Right hindlimb (tissue), 1 donor: ENCODE measurements around the gene PCDH9.

Source experiments
- DNase-seq: peaks from one replicate; pipeline ENCODE4 v3.0.0-alpha.2; 2018

The PCDH9 gene

DNA sequence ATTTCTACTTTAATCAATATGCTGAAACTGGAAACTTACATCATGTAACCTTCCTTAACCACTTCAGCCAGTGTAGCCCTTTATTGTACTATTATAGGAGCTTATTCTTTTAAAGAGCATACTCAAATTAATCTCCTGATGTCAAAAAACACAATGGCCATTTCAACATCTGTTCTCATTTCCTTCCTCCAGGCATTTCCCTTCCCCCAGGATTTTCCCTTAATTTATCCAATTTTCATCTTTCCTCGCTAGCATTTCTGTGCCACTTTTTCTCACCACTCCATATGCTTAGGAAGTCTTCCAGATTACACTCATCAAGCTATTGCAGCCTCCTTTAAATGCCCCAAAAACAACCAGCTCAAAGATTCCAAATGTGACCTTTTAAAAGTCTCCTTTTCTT is 265.0 kb downstream of the PCDH9 start:
- no peak for DNase-seq

DNA sequence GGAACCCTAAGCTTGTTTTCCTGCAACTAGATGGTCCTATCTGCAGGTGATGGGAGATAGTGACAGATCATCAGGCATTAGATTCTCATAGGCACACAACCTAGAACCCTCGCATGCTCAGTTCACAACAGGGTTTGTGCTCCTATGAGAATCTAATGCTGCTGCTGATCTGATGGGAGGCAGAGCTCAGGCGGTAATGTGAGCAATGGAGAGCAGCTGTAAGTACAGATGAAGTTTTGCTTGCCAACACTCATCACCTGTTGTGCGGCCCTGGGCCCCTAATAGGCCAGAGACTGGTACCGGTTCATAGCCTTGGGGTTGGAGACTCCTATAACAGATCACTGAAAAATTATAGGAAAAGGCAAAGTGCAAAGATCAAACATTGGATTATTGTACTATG is 267.2 kb downstream of the PCDH9 start:
- no peak for DNase-seq

DNA sequence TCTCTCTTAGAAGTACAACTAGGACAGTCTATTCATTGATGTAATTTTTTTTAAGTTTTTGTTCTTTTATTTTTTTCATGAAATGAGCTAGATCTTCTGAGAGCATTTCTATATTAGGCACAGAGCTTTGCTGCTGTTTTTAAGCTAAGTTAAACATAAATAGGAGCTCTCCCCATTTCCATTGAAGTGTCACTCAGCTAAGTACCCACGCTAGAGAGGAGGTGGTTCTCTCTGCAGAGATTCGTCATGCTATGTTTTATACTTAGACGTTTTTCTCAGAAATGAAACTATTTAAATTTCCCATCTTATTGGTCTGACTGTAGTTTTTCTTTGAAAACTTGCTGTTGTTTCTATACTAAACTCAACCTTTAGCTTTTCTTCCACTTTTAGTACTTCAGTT is 271.5 kb downstream of the PCDH9 start:
- no peak for DNase-seq

DNA sequence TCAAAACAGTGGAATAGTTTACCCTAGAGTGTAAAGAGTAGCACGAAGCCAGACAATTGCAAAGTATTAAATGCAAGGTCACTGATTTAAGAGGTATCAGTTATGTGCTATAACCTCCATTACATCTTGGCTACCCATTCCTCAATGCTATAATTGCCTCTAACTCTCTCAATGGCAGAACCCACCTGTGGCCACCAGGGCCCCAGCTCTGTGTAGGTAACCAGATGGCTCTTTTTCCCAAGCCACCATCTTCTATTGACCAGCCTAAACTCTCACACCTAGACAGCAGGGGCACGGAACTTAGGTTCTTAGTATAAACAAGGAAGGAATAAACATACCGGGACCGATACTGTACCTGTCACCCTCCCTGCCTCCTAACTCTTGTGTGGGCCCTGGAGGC is 277.6 kb downstream of the PCDH9 start:
- no peak for DNase-seq

DNA sequence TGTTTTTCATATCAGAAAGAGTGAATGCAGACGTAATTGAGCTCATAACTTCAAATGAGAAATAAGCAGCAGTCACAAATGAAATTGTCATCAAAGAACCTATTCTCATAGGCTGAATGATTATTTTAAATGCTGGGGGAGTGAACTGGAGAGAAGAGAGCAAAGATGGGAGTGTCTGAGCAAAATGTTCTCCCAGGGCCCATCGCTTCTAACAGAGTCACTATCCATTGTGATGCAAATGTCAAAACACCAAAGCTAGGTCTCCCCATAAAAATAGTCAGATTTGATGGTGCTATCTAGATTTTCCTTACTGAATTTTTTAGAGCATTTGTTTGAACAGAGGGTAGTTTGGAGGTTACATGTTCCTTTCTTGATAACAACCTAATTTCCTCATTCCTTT is 278.7 kb downstream of the PCDH9 start:
- no peak for DNase-seq

DNA sequence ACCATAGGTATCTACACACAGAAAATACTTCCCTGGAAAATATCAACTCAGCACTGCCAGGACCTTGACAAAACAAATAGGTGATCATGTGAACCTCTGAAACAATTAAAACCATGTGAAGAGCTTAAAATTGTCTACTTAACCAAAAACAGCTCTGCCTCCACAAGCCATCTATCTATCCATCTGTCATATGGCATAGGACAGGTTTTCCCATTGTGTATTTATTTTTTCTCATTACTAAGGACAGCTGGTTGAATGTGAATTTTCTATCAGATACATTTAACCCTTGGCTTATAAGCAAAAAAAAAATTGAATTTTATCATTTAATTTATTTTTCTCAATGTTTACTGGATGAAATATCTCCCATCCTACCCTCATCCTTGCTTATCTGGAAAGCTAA is 279.5 kb downstream of the PCDH9 start:
- DNase-seq, result no peak

DNA sequence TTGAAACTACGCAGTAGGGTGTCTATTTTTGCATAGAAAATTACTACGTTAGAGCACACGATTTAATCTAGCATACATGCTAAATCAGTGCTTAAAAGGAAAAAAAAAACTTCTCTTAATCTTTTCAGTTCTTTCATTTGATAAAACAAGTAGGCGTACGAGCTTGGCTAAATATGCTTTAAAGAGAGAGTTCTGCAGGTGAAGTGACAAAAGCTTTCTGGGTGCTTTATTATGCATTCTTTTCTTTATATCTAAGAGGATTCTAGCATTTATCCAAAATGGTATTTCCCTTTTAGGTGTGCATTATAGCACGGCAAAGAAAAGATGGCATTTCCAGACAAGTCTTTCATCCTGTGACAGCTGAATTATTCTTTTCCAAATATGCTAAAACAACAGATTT is 281.2 kb downstream of the PCDH9 start:
- no peak for DNase-seq

DNA sequence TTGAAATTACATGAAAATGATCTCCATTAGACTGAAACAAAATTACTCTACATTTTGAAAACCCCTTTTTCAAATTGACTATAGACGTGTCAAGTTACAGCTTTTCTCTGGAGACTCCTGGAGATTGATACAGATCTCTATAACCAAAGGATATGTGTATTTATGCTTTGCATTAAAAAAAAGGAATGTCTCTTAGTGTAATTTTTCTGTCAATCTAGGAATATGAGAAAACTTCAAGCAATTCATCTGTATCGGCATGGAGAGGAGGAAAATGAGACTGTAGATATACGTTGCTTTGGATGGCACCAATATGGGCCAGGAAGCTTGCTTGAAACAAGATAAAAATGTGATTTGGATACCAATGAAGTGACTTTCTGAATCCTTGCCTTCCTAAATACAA is 286.6 kb downstream of the PCDH9 start:
- DNase-seq, result no peak

DNA sequence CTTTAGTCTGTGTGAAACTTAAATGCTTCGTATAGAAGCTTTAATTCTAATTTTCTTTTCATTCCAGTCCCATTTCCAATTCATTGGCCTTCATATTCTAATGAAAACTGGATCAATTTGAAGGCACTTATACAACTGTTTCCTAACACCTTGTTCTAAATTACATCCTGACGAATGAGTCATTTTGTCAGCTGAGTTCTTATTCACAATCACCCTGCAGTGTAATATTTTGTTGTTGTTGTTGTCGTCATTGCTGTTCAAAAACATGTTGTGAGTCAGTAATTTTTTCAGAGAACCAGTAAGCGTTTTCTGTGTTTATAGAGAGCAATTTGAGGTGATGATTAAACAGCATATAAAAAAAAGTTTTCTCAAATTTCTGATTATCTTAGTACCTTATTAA is 290.0 kb downstream of the PCDH9 start:
- no peak for DNase-seq

DNA sequence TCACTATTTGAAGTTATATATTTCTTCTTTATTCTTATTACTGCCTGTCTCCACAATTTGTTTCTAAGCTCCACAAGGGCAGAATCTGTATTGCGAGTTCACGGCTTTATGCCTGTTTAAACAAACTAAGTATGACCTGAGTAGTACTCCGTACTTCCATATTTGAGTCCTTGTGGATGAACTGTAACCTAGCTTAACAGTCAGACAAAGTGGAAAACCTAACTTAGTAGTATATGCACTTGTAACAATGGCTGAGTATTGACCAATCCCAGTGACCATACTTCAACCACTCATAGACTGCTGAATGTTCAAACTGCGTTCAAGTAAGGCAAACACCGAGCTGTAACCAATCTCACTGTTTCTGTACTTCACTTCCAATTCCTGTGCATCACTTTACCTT is 292.7 kb downstream of the PCDH9 start:
- DNase-seq, result no peak

DNA sequence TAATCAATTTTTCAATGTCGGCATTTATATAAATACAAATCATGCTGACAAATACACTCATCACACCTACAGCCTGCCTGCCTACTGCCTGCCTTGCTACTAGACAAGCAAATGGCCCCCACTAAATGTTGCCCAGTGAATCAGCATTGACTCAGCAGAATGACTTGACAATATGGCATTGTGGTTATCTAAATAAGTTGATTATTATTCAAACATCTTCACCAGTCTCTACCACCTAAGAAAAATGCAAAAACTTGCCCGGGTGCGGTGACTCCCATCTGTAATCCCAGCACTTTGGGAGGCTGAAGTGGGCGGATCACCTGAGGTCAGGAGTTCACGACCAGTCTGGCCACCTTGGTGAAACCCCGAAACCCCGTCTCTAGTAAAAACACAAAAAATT is 296.1 kb downstream of the PCDH9 start:
- DNase-seq, result no peak

DNA sequence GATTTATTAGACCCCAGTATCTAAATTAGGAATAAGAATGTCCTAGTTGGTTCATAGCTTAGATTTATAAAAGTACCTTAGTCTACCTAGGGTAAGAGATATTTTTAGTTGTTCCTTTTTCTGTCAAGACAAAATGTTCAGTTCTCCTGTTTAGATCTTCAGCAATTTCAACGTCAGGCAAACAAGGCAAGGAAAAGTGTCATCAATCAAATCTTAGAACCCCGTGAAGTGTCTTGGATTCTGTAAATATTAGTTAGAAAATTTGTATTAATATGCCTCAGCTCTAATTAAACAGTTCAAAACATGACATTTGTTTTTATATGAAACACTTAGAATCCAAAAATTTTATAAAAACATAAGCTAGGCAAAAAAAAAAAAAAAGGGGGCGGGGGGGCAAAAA is 296.6 kb downstream of the PCDH9 start:
- DNase-seq, result no peak

DNA sequence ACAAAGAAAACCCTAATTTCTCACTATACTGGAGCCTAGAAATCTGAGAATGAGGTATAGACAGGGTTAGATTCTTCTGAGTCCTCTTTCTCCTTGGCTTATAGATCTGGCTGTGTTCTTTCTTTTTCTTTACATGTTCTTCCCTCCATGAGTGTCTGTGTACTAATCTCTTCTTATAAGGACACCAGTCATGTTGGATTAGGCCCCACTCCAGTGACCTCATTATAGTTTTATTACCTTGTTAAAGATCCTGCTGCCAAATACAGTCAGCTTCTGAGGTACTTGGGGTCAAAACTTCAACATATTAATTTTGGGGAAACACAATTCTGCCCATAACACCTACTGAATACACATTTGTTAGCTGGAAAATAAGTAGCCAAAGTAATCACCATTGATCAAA is 302.6 kb downstream of the PCDH9 start:
- no peak for DNase-seq

DNA sequence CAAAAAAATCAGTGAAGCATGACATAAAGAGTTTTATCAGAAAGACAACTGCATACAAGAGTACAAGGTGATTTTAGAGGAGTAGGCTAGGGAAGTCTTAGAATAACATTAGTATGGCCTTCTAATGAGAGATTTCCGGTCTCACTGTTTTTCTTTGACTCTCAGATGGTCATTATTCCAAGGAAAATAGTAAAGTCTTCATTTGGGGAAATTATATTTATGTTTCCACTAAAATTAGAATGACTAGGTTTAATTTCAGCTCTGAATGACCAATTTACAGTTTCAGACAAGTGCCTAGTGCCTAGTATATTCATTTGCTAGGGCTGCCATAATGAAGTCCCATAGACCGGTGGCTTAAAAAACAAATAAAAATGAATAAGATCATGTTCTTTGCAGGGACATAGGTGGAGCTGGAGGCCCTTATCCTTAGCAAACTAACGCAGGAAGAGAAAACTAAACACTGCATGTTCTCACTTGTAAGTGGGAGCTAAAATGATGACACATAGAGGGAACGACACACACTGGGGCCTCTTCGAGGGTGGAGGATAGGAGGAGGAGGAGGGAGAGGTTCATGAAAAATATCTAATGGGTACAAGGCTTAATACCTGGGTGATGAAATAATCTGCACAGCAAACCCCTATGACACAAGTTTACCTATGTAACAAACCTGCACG is 303.1 kb downstream of the PCDH9 start:
- no peak for DNase-seq

DNA sequence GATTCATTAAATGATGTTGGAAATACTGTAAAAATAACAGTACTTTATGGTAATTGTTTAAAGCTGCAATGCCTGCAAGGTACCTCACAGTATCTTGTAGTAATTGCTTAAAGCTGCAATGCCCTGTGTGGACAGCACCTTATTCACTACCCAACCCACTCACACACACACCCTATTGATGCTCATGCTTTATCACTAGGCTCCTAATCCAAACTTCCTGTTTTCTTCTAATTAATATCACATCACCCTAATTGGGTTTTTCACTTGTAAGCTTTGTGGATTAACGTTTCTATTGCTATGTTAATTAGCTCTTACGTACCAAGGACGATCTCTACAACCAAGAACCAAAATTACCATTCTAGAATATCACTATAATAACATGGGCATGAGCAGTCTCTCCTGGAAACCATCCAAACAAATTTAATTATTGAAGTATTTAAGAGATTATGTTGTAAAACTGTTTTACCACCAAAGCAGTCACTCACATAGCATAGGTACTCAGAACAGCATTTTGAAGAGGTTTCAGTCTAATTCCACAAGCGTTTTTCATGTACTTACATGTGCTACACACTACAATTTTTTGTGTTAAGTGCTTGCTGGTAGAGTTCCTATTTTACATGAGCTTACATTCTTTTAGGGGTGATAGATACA is 303.8 kb downstream of the PCDH9 start:
- DNase-seq, result no peak

DNA sequence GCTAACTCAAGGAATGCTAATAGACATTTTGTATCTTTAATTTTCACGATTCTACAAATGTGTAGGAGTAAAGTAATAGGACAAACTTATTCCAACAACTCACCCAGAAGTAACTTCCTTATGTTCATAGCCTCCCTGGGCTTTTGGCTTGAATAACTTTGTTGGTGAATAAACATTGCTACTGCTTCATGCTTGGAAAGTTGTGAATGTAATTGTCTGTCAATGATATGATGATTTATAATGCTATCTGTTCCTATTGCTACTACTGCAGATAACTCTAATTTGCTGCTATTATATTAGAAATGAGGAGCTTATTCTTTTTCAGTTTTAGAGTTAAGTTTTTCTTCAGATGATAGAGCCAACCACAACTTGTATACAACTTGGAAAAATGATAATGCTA is 307.7 kb downstream of the PCDH9 start:
- DNase-seq, result no peak

DNA sequence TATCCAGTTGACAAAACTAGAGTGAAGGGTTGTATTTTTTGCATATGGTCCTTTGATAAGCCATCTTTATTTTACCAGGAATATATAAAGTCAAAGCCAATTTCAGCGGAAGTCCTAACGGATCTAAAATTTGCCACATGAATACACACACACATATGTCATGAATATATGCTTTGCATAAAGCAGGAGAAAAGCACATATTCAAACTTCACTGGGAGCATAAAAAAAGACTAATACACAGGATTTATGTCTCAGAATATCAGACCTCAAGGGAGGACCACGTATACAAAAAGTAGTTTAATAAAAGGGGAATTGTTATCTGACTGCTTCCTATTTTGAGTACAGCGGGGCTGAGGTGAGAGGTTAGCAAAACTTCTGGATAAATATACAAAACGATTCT is 308.7 kb downstream of the PCDH9 start:
- no peak for DNase-seq

DNA sequence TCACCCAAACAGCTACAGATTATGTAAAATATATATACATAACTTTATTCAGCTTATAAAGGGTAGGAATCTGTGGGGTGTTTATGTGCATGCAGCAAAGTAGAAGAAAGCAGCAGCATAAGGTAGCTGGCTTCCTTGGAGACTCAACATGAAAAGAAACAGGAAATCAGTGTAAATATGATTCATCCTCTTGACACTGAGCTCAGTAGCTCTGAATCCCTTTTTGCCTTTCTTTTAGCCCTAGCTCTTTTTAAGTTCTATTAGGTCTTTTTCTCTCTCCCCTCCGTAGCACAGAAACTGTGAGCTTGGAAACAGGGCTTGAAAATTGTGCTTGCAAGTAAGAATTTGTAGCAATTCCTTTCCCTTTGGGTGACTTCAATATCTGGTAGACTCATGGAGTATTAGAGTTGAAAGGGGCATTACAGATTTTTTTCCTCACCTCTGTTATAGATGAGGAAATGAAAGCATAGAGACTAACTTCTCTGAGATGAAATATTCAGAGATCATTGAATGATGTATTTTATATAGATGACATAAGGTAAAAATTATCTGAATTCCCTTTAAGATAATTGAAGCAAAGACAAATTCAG is 314.4 kb downstream of the PCDH9 start:
- no peak for DNase-seq

DNA sequence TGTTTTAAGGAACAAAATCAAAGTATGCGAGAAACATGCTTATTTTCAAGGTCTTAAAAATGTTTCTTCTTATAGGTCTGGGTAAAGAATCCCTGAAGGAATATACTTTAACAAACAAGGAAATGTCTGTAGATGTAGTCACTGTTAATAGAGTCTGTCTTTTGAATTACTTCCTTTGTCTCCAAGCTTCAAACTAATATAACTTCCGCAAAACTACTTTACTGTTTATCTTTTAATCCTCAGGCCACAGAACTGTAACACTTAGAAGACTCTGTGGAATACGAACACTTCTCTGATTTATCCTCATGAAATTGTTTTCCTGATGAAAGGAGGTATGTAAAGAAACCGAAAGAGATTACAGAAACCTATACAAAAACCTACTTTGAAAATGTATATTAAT is 316.0 kb downstream of the PCDH9 start:
- DNase-seq, result no peak

DNA sequence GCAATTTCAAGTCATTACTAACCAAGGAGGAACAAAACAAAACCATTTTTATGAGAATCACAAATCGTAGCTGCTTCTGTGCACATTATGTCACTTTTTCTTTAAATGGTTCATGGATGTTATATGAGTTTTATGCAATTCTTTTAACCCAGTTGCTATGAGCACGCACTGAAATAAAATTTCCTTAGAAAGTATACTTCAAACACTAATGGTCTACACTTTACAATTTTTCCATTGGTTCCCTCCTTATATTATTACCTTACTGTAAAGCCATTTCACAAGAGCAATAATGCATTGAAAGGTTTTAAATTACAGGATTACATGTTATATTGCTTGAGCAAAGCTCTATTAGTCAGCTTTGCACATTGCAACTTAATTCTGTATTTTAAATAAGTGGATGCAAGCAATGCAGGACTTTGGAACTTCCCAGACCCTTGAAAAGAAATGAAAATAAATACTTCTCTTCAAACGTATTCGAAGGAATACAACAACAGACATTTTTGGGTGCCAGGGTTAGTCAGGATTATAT is 318.7 kb downstream of the PCDH9 start:
- DNase-seq, result no peak

DNA sequence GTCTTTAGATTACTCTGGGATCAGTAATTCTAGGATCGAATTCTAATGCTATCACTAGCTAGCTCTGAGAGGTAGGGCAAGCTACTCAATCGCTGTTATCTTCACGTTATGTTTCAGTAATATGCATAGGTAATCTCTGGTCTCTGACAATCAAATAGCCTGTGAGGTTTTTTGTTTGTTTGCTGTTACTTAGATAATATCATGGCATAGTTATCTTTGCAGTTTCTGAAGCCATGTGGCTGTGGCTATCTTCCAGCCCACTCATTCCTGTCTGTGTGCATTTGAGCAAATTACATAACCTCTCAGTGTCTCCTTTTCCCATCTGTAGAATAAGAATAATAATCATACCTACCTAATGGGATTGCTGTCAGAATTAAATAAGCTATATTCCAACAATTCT is 330.2 kb downstream of the PCDH9 start:
- no peak for DNase-seq

DNA sequence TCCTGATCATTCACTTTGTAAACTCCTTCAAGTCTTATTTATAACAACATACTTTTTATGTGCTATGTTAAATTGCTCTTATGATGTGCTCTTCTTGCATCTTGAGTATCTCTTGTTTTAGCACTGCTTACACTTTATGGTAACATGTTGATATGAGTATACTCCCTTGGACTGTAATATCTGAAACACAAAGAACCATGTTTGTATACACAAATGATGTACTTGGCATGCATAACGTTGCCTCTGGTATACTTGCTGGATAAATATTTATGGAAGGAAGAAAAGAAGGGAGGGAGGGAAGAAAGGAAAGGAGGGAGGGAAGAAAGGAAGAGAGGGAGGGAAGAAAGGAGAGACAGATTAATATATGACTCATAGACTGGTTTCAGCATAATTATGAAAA is 333.2 kb downstream of the PCDH9 start:
- DNase-seq, result no peak

DNA sequence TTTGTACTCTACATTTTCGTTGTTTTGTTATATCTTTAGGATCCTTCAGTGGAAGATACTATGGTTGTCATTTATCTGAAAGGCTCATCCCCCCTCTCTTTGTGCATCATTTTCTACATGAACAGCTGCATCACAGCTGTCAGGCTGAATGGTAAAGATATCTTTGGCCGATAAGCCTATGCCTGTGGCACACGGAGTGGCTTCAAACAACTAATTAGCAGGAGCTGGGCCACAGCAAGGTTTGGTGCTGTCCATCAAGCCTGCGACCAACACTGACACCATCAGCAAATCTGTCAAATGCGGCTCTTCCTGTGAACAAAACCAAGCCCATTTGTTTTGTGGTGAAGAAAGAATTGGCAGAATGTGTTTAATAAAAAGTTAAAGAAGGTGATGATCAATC is 334.4 kb downstream of the PCDH9 start:
- peak; percentile 24 for DNase-seq

DNA sequence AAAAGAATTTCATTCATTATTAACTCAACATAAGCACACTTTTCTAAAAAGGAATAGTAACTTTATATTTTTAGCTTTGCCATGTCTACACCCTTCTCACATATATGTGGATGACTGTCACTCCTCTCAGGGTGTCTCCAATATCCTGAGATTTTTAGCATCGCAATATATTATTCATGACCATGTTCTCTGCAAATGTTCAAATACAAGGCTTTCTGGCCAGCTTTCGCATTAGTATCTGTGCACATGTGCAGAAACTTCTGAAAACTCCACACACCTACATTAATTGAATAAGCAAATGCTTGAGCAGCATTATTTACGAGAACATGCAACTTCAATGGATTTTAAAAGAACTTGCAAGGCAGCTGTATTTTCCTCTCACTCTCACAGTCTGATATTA is 334.8 kb downstream of the PCDH9 start:
- DNase-seq, result no peak

DNA sequence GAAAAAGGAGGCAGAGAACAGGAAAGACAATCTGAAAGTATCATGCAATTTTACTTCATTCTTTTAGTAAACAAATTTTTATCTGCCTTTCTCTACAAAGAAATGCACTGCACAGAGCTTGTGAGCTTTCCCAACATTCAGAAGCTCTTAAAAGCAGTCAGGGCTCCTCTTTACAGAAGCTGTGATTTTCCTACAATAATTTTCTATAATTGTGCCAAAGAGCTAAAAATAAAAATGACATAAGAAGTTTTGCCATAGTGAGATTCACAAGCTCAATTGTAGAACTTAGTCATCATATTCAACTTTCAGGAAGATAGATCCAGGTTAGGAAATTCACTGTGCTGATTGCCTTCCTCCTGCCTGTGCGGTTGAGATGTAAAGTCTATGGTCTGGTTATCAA is 341.4 kb downstream of the PCDH9 start:
- no peak for DNase-seq
